ENCODE measurements around the gene SOX6.

Gene SOX6

DNA sequence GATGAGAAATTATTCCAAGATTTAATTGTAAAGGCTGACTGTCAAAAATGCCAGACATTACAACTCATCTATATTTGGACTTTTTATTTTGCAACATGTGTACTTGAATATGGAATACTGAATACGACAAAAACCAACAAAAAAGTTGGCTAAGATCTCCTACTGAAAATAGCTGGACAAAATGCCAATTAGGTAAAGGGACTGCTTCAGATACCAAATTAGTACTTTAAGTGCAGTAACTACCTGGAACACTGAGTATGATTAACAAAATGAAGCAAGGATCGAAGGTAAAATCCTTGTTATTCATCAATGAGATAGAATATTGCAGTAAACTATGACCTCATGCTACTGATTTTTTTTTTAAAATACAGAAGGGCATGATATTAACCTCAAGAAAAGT, 173.8 kb downstream of the SOX6 start:
- H3K27ac ChIP-seq, result no peak overlapping the region
- CTCF ChIA-PET, result no interaction called here
- no peak for DNase-seq (ENCODE audit: low spot score)
- POLR2A ChIA-PET (ENCODE audit: low non-redundant PET), result no interaction called here
- TF ChIP-seq, protein P1, sequence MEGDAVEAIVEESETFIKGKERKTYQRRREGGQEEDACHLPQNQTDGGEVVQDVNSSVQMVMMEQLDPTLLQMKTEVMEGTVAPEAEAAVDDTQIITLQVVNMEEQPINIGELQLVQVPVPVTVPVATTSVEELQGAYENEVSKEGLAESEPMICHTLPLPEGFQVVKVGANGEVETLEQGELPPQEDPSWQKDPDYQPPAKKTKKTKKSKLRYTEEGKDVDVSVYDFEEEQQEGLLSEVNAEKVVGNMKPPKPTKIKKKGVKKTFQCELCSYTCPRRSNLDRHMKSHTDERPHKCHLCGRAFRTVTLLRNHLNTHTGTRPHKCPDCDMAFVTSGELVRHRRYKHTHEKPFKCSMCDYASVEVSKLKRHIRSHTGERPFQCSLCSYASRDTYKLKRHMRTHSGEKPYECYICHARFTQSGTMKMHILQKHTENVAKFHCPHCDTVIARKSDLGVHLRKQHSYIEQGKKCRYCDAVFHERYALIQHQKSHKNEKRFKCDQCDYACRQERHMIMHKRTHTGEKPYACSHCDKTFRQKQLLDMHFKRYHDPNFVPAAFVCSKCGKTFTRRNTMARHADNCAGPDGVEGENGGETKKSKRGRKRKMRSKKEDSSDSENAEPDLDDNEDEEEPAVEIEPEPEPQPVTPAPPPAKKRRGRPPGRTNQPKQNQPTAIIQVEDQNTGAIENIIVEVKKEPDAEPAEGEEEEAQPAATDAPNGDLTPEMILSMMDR (conservative IDR thresholded peaks at IDR 0.05; ENCODE audit: low read depth), result no peak

DNA sequence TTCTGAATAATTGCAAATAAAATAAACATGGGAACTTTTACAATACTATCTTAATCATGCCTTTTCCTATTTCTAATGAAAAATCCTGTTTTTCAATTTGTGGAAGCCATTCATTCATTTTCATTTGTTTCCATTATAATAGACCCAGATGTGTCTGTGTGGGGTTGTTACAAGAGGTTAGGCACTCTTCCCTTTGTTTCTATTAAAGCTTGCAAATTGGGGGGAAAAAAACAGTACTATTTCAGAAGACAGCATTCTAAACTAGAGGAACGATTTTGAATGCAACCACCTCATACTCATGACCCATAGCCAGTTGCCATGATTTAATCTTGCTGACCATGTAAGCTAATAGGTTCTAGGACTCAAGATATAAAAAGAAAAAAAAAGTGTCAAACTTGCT, 175.5 kb downstream of the SOX6 start:
- ChIA-PET CTCF (interaction anchor here (0.6 kb wide), 1 partner anchor 1811 kb away, joined by 3 read pairs; no protein-coding TSS in a partner anchor), POLR2A (ENCODE audit: low non-redundant PET) (no interaction called here)
- DNase-seq (ENCODE audit: low spot score), result no peak
- TF ChIP-seq, protein P1 (conservative IDR thresholded peaks at IDR 0.05; ENCODE audit: low read depth), result no peak
- no peak overlapping the region for H3K27ac ChIP-seq

DNA sequence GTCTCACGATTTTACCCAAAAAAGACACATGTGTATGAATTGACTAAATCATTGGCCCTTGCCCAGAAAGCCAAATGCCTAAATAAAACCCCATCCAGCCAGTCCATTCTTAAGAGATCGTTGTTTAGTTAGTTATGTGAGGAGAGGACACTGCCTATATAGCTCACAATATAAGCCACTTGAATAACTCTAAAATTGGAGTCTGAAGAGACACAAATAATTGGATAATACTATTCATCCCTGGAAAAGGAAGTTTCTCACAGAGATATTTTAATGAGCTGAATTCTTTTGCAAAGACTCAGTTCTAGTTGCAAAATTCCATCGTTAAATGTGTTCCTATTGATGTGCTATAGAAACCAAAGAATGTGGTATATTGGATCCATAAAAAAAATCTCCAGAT, 176.7 kb downstream of the SOX6 start:
- ChIA-PET POLR2A (ENCODE audit: low non-redundant PET) (no interaction called here), CTCF (no interaction called here)
- no peak overlapping the region for H3K27ac ChIP-seq
- TF ChIP-seq, protein P1 (conservative IDR thresholded peaks at IDR 0.05; ENCODE audit: low read depth), result no peak
- no peak for DNase-seq (ENCODE audit: low spot score)

DNA sequence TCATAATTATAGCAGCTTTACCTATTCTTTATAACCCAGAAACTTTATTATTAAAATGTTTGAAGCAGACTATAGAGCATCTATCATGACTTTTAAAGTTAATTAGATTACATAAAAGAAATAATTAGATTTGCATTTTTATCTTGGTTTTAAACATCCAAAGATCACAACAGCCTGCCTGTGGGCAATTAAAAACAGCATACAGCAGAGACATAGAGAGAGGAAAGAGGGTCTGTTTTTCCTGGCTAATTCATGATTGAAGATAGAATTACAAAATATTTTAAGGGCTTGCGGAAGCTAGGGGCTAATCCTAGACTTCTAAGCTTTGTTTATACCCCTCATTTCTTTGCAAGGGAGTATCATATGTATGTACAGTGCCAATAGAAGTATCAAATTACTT, 178.1 kb downstream of the SOX6 start:
- TF ChIP-seq, protein P1 (conservative IDR thresholded peaks at IDR 0.05; ENCODE audit: low read depth), result no peak
- H3K27ac ChIP-seq, result no peak overlapping the region
- ChIA-PET CTCF (no interaction called here), POLR2A (ENCODE audit: low non-redundant PET) (no interaction called here)
- no peak for DNase-seq (ENCODE audit: low spot score)

DNA sequence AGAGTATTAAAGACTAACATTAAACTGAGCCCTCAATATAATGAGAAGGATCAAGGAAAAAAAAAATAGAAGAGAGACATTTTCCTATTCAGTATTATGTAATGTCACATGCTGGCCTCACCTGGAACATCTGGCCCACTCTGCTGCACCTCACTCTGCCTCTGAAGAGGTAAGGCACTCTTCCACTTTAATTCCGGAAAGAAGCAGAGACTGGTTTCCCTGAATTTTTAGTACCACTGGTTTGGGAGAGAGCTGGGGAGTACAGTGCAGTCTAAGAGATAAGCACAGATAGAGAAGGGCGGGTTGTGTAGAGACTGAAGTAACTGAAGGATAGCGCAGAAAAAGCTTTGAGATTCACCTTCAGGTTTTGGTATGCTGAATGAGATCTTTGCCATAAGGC, 178.7 kb downstream of the SOX6 start:
- CTCF ChIA-PET, result no interaction called here
- no peak for DNase-seq (ENCODE audit: low spot score)
- H3K27ac ChIP-seq, result no peak overlapping the region
- TF ChIP-seq, protein P1 (conservative IDR thresholded peaks at IDR 0.05; ENCODE audit: low read depth), result no peak
- POLR2A ChIA-PET (ENCODE audit: low non-redundant PET), result no interaction called here

DNA sequence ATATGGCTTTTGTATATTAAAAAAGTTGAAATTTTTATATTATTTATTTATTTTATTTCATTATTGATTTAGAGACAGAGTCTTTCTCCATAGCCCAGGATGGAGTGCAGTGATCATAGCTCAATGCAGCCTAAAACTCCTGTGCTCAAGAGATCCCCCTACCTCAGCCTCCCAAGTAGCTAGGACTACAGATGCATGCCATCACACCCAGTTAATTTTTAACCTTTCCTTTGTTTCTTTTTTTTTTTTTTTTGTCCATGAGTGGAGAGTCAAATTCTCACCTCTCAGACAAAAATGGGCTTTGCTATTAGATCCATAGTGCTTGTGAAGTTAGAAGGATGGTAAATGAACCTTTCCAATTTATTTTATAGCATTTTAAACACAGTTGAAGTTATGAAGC, 182.5 kb downstream of the SOX6 start:
- no peak for DNase-seq (ENCODE audit: low spot score)
- ChIA-PET POLR2A (ENCODE audit: low non-redundant PET) (no interaction called here), CTCF (no interaction called here)
- H3K27ac ChIP-seq, result no peak overlapping the region
- TF ChIP-seq, protein P1 (conservative IDR thresholded peaks at IDR 0.05; ENCODE audit: low read depth), result no peak

DNA sequence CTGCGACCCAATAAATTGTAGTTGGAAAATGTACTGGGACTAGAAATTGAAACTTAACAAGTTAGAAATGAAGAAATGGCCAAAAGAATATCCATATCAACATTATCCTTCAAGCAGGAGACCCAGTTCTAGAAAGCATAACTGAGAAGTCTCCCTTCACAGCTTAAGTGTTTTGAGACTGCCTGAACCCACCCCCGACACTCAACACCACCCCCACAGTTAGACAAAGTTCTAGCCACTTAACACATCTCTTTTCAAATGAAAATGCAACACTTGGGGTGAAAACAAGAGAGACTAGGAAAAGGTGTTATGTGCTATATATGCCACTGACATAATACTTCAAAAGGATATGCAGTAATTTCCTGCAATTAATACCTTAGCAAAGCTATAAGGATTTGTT, 184.5 kb downstream of the SOX6 start:
- TF ChIP-seq, protein P1 (conservative IDR thresholded peaks at IDR 0.05; ENCODE audit: low read depth), result no peak
- ChIA-PET POLR2A (ENCODE audit: low non-redundant PET) (no interaction called here), CTCF (interaction anchor here (0.6 kb wide), 1 partner anchor 1706 kb away, joined by 3 read pairs; no protein-coding TSS in a partner anchor)
- no peak for DNase-seq (ENCODE audit: low spot score)
- H3K27ac ChIP-seq, result no peak overlapping the region
